T-helper 9 cell (primary cell): ENCODE measurements around the gene ZFYVE21.
"Not testable (repeated sequence)": the region's sequence is repeated elsewhere in the genome, so short reads cannot be mapped to it uniquely, and the experiment has no call there.

Source experiments
- DNase-seq: peaks from one replicate; pipeline ENCODE4 v3.0.0-alpha.2; 2020

Gene ZFYVE21

DNA sequence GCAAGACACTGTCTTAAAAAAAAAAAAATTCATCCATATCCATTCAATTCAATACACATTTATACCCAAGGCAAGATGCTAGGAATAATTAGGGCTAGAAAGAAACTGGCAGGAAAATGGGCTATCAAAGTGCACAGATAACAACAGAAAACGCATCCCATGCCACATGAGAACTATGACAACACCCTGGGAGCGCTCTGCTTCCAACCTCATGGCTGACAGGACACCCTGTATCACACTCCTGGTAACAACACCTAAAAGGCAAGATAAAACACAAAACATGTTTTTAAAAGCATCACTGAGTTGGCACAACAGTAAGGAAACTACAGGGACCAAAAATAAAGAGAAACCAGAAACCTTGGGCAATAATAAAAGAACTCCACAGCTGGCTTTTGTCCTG lies 54.9 kb downstream of the ZFYVE21 start:
- no peak for DNase-seq

DNA sequence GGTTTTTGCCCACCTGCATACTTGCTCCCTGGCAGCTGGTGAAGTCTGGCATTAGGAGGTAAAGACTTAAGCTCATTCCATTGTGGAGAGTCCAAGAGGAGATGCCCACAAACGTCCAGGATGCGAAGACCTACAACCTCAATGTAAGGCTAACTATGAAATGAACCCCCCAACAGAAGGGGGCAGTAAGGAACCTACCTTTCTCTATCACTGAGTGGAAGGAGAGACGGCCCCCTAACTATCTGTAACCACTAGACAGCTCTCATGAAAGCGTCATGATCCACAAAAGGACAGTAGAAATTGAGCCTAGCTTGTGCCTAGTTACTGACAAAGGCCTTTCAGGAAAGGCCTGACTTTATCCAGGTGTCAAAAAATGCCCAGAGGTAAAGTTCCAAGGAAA lies 55.3 kb downstream of the ZFYVE21 start:
- DNase-seq = no peak

DNA sequence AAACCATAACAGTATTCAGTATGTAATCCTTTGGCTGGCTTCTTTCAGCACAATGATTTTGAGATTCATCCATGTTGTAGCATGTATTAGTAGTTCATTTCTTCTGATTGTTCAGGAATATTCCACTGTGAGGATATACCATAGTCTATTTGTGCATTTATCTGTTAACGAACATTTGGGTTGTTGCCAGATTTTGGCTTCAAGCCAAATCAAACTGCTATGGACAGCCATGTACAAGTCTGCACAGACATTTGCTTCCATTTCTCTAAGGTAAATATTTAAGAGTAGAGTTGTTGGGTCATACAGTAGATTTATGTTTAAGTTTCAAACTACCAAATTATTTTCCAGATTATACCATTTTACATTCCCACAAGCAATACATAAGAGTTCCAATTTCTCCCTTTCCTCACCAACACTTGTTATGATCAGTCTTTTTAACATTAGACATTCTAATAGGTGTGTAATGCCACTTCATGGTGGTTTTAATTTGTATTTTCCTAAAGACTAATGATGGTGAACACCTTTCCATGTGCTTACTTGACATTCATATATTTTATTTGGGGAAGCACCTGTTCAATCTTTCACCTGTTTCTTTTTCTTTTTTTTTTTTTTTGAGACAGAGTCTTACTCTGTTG lies 56.6 kb downstream of the ZFYVE21 start:
- DNase-seq = no peak

DNA sequence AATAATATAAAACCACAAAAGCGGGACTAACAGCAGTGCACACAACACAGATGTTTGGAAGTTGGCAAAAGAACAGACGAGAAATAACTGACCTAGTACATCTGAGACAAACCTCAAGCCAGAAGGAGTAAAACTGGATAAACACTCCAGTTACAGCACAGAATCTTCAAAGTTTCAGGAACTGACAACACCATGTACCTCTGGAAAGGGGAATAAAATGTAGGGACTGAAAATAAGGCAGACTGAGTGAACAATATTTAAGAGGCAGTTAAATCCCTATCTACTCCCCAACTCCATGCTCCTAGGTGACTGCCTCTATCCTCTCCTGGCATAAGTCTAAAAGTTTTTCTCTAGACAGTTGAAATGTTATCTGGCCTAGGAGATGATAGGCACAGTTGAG lies 57.9 kb downstream of the ZFYVE21 start:
- DNase-seq = no peak

DNA sequence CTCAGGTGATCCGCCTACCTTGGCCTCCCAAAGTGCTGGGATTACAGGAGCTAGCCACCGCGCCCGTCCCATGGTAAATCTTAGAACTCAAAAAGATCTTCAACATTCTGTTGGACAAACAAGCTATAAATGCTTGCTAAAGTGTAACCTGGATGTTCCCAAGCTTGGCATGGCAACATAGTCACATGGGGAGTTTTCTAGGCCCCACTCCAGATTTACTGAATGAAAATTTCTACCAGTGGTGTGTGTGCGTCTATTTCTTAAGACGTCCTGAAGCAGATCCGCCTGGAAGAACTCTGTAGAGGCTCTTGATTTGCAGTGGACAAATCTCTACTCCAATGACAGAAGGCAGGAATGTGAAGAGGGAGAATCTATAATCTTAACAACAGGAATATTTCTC lies 59.9 kb downstream of the ZFYVE21 start:
- DNase-seq = no peak

DNA sequence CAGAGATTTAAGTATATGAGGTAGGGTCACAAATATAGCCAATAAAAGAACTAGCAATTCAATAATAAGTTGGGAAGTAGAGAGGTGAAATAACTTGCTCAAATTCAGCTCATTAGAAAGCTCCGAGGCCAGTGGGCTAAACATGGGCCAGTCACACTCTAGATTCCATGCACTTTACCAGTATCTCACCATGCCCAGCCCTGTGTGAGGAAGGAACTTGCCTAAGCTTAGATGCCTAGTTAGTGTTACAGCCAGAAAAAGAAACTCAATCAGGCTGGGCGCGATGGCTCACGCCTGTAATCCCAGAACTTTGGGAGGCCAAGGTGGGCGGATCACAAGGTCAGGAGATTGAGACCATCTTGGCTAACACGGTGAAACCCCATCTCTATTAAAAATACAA lies 60.7 kb downstream of the ZFYVE21 start:
- not testable (repeated sequence) for DNase-seq

DNA sequence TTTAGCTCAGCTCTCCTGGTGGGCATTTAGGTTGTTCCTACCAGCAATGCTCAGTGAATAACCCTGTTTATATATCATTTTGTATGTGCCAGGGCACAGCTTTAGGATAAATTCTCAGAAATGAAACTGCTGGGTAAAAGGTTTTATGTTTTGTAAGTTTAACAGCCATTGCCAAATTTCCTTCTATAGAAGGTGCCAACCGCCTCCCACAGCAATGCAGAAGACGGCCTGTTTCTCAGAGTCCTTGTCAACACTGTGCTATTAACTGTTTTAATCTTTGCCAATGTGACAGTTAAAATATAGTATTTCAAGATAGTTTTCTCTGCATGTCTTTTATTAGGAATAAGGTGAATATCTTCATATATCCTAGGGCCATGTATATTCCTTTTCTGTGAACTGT lies 66.8 kb downstream of the ZFYVE21 start:
- no peak for DNase-seq
